Thyroid gland (tissue), 4 donors: ENCODE results near the gene ARHGEF40. TPM values are rescaled to one million over a fixed set of nuclear protein-coding genes. Genes with fewer than 3 reads are reported as not detected.

Experiments
- DNase-seq, 2 donors: peaks; one replicate each; pipeline ENCODE4 v3.0.0-alpha.2; 2019
- H3K27ac ChIP-seq, 3 donors: fragments of 200-600 bp; sonication (generic); 1 replicate in 2 of 3; 2 replicates in 1 of 3; pipeline ENCODE4 v1.5.1; 2016 to 2019; ENCODE audit warnings: mild to moderate bottlenecking in 1 of 3, moderate library complexity in 1 of 3
- H3K27me3 ChIP-seq: fragments of 200-600 bp; sonication (generic); one replicate; pipeline ENCODE4 v1.5.1; 2019
- H3K36me3 ChIP-seq, 2 donors: fragments of 200-600 bp; sonication (generic); one replicate each; pipeline ENCODE4 v1.5.1; 2016 to 2019
- H3K4me1 ChIP-seq, 2 donors: fragments of 200-600 bp; sonication (generic); one replicate each; pipeline ENCODE4 v1.5.1; 2017 to 2019
- H3K4me3 ChIP-seq, 3 donors: fragments of 200-600 bp; sonication (generic); replicated peaks in 1 of 3; 1 replicate in 2 of 3; 2 replicates in 1 of 3; pipeline ENCODE4 v1.5.1; 2016; ENCODE audit warnings: mild to moderate bottlenecking in 1 of 3
- H3K9me3 ChIP-seq: fragments of 200-600 bp; sonication (generic); one replicate; pipeline ENCODE4 v1.5.1; 2017
- POLR2A ChIP-seq, 2 donors: fragments of 450-650 bp; IDR thresholded peaks; one replicate each; pipeline ENCODE4 v1.6.1; 2017; ENCODE audit warnings: antibody characterized with exemption in 2 of 2, mild to moderate bottlenecking in 2 of 2, moderate library complexity in 1 of 2
- WGBS, 2 donors: methylation state at CpG; one replicate each; pipeline ENCODE4 v1.1.5; 2017; 5-methylcytosine and 5-hydroxymethylcytosine counted together
- intact Hi-C: fragments of 100-400 bp; cut with DNase I; formaldehyde crosslinking; loops from one replicate; pipeline ENCODE4 v1.15.1; 2023
- total RNA-seq, 4 donors: library from RNA; depleted of rRNA; stranded (reverse); fragments of >200 nt; gene quantifications; one replicate each; pipeline ENCODE4 v1.2.3, GENCODE V29; 2016
- TF ChIP-seq, protein P1 (sequence below), 6 experiments: fragments of 200-600 bp in 3 of 6; fragments of 450-650 bp in 3 of 6; sonication (generic) in 3 of 6; IDR thresholded peaks; one replicate each; pipeline ENCODE4 v1.5.1; 2016 to 2019; ENCODE audit warnings: antibody characterized with exemption in 6 of 6, mild to moderate bottlenecking in 2 of 6, inconsistent platforms in 1 of 6, moderate library complexity in 1 of 6

The ARHGEF40 gene
- total RNA-seq, 4 donors from 2014 or later = 28.1 to 44.8 (median 43.4) TPM

DNA sequence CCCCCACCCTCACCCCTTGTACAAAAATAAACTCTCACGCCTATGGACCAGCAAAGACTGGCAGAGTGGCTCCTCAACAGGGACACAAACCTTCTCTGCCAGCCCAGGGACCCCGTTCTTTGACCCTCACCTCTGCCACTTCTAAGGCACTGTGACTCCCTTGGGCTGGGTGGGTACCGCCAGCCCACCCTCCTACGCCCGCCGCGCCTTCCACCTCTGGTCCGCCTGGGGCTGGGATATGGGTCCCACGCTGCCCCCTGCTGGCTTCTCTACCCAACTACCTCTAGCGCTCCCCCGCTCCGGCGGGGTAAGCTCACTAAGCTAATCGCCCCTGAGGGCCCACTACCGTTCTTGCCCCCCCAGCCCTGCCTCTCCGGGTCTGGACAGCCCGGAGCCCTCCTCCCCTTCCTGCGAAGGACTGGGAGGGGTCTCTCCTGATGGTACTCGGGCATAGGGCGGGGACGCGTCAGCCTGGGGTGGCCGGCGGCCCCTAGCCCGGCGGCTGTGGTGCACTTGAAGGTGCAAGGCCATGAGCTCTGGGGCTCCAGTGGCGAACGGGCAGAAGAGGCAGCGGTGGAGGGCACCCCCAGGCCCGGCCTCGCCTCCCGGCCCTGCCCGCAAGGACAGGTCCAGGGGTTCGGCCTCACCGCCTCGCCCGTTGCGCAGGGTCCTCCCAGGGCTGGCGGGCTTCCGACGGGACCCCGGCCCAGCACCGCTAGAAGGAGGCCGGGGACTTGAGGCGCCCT is 20.3 kb downstream of the ARHGEF40 start:
- Histone ChIP-seq H3K27ac (peak overlapping the region; percentile 15 to 96 (median 83)), H3K9me3 (no peaks in the 10 kb centered on the region), H3K27me3 (no peaks in the 10 kb centered on the region), H3K4me1 (peaks cover 31 to 45% of the 10 kb centered on the region in 2 donors), H3K36me3 (peaks cover 11 to 15% of the 10 kb centered on the region in 2 donors), H3K4me3 (no peak overlapping the region)
- TF ChIP-seq, protein P1, sequence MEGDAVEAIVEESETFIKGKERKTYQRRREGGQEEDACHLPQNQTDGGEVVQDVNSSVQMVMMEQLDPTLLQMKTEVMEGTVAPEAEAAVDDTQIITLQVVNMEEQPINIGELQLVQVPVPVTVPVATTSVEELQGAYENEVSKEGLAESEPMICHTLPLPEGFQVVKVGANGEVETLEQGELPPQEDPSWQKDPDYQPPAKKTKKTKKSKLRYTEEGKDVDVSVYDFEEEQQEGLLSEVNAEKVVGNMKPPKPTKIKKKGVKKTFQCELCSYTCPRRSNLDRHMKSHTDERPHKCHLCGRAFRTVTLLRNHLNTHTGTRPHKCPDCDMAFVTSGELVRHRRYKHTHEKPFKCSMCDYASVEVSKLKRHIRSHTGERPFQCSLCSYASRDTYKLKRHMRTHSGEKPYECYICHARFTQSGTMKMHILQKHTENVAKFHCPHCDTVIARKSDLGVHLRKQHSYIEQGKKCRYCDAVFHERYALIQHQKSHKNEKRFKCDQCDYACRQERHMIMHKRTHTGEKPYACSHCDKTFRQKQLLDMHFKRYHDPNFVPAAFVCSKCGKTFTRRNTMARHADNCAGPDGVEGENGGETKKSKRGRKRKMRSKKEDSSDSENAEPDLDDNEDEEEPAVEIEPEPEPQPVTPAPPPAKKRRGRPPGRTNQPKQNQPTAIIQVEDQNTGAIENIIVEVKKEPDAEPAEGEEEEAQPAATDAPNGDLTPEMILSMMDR (IDR thresholded peaks at IDR 0.05) = peak in 4 of 6 experiments; percentile 29 to 45 (median 34)
- no peak for TF ChIP-seq POLR2A (IDR thresholded peaks at IDR 0.05)
- intact Hi-C loops = loop anchor here (5.0 kb wide), 1 partner anchor 73 kb away; no protein-coding TSS in a partner anchor
- DNase-seq = peak in 1 of 2 donors; percentile 38
- WGBS, 2 donors = 87 to 90% methylated on average over 32 to 38 of the region's 45 CpGs

DNA sequence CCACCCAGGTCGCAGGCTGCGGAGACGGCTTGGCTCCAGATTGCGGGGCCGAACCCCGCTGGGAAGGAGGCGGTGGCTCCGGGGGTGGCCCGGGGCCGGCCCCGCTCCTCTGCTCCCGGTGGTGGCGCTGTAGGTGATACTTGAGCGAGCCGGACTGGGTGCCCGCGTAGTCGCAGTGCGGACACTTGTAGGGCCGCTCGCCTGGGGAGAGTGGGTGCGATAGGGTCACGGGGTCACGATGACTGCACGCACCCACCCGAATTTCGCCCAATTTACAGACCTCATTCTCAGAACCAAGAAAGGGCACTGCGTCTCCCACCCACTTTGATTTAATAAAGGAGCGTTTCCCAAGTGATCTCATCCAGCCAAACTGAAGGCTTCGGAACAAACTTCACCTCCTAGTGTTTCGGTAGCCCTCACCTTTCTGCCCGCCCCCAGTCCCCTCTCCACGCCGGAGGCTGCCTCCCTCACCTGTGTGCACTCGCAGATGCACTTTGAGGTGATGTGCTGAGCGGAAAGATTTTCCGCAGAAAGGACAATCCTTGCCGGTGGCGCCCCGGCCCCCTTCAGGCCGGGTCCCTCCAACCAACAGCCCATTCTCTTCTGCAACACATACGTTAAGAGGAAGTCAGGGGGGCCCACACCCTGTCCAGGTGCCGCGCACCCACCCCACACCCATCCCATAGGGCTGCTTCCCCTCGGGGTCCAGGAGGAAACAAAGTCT is 21.0 kb downstream of the ARHGEF40 start:
- Histone ChIP-seq H3K27ac (peak overlapping the region; percentile 83 to 98 (median 96)), H3K4me3 (peak overlapping the region in 1 of 3 donors; percentile 11), H3K9me3 (no peaks in the 10 kb centered on the region), H3K36me3 (peaks cover 11 to 15% of the 10 kb centered on the region in 2 donors), H3K4me1 (peaks cover 31 to 44% of the 10 kb centered on the region in 2 donors), H3K27me3 (no peaks in the 10 kb centered on the region)
- TF ChIP-seq, protein P1 (IDR thresholded peaks at IDR 0.05) = no peak
- no peak for TF ChIP-seq POLR2A (IDR thresholded peaks at IDR 0.05)
- DNase-seq = peak in 1 of 2 donors; percentile 27
- intact Hi-C loops = loop anchor here (5.0 kb wide), 1 partner anchor 74 kb away; no protein-coding TSS in a partner anchor
- whole genome bisulfite sequencing, 2 donors = 79 to 88% methylated on average over 37 to 45 of the region's 45 CpGs

DNA sequence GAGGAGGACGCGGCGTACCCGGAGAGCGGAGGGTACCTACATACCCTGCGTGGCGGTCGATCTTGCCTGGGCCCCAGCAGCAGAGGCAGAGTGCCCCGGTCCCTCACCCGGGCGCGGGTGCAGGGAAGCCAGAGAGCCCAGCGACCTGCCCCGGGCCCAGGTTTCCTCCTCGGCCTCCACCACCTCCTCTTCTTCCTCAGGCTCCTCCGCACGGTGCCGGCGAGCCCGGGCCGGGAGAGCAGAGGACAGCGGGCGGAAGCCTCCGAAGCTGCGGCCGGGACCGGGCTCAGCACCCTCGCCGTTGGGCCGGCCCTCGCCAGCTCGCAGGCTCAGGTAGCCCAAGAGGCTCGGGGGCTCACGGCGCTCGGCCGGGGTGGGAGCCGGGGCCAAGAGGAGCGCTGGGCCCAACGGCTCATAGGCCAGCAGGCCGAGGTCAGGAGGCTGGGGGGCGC is 21.7 kb downstream of the ARHGEF40 start:
- Histone ChIP-seq H3K36me3 (peaks cover 11 to 15% of the 10 kb centered on the region in 2 donors), H3K27me3 (no peaks in the 10 kb centered on the region), H3K4me1 (peaks cover 31 to 50% of the 10 kb centered on the region in 2 donors), H3K4me3 (peak overlapping the region in 1 of 3 donors; percentile 11), H3K27ac (peak overlapping the region; percentile 83 to 98 (median 96)), H3K9me3 (no peaks in the 10 kb centered on the region)
- intact Hi-C loops = loop anchor here (2.0 to 5.0 kb wide), 2 partner anchors 23 to 75 kb away; no protein-coding TSS in a partner anchor
- no peak for TF ChIP-seq POLR2A (IDR thresholded peaks at IDR 0.05)
- TF ChIP-seq, protein P1 (IDR thresholded peaks at IDR 0.05) = no peak
- DNase-seq = peak; percentile 46 to 62
- WGBS, 2 donors = 36 to 37% methylated on average over 22 of the region's 42 CpGs

DNA sequence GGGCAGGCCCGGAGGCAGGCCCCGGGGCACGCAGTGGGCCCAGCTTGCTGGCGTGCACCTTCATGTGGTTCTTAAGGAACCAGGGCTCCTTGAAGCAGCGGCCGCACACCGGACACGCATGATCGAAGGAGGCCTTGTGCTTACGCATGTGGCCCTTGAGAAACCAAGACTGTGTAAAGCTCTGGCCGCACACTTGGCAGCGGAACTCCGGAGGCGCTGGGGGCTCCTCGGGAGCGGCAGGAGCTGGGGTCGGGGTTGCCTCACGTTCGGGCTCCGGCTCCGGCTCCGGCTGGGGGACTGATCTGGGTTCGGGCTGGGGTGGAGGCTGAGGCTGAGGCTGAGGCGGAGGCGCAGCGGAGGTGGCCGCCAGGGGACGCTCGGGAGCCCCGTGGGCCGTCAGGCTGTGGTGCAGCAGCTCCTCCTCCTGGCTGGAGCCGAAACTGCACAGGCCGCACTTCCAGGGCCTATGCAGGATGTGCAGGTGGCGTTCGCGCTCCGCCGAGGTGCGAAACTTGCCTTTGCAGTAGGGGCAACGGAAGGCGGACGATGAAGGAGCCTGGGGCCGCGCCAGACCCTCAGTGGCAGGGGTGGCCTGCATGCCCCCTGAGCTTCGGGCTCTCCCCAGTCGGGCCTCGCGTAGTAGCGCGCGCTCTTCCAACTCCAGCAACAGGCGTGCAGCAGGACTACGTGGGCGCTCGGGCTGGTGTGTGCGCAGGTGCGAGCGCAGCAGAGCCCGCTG is 22.3 kb downstream of the ARHGEF40 start:
- Histone ChIP-seq H3K27ac (peak overlapping the region; percentile 83 to 98 (median 96)), H3K4me3 (peak overlapping the region in 1 of 3 donors; percentile 11), H3K36me3 (peaks cover 11 to 15% of the 10 kb centered on the region in 2 donors), H3K9me3 (no peaks in the 10 kb centered on the region), H3K4me1 (peaks cover 35 to 56% of the 10 kb centered on the region in 2 donors), H3K27me3 (no peaks in the 10 kb centered on the region)
- TF ChIP-seq POLR2A (IDR thresholded peaks at IDR 0.05) = peak in 1 of 2 donors; percentile 85
- TF ChIP-seq, protein P1 (IDR thresholded peaks at IDR 0.05) = peak; percentile 99 to 100 (median 100)
- whole genome bisulfite sequencing, 2 donors = 40 to 46% methylated on average over 18 to 35 of the region's 59 CpGs
- intact Hi-C loops = loop anchor here (2.0 to 5.0 kb wide), 2 partner anchors 24 to 75 kb away; no protein-coding TSS in a partner anchor
- peak; percentile 94 to 95 for DNase-seq
